NCI-H1417 (cell line): ENCODE data around the gene RAPGEF1.

Source experiments
- DNase-seq, 3 experiments: peaks; one replicate each; lab custom pipeline; 2025; lab: John Stamatoyannopoulos, UW

RAPGEF1 gene

DNA sequence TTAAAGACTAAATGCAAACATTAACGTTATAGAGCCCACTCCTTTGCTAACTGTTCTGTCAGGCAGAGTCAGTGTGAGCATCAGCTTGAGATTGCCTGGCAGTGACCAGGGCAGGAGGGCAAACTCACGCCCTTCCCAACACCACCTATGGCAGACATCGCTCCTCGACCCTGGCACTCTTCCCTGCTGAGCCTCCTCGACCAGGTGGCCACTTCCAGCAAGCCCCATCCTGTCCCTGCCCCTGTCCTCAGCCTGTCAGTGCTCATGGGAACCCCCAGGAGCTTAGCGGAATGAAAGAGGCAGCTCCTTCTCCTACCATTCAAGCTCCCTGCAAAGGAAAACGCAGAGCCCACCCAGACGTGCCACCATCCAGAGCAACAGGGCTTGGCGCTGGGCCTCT is 152.5 kb downstream of the RAPGEF1 start:
- DNase-seq: no peak

DNA sequence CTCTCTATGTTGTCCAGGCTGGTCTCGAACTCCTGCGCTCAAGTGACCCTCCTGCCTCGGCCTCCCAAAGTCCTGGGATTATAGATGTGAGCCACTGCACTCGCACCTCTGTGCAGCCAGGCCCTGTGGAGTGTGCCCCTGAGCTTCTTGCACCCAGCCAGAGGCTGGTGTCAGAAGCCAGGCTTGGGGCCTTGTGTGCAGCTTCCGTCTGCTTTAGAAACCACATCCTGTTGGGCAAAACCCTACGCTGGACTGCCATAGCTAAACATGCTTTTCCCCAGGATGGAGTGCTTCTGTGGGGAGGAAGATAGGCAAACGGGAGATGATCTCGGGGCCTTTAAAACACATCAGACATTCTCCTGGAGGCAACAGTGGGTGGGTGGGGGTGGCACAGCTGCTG is 154.5 kb downstream of the RAPGEF1 start:
- DNase-seq: no peak

DNA sequence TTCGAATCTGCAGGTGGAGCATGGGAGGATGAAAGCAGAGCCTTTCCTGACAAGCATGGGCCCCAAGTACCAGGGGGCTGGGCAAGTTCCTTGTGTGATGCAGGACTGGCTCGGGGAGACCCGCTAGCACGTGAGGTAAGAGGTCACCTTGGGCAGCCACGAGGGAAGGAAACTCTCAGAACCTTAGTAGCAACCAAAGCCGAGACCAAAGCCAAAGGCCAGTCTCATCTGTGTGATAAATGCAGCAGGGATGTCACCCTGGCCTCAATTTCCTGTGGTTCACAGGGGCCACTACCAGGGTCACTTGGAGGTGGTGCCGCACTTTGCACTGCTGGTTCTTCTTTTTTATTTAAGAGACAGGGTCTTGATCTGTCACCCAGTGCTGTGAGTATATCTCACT is 155.0 kb downstream of the RAPGEF1 start:
- no peak for DNase-seq

DNA sequence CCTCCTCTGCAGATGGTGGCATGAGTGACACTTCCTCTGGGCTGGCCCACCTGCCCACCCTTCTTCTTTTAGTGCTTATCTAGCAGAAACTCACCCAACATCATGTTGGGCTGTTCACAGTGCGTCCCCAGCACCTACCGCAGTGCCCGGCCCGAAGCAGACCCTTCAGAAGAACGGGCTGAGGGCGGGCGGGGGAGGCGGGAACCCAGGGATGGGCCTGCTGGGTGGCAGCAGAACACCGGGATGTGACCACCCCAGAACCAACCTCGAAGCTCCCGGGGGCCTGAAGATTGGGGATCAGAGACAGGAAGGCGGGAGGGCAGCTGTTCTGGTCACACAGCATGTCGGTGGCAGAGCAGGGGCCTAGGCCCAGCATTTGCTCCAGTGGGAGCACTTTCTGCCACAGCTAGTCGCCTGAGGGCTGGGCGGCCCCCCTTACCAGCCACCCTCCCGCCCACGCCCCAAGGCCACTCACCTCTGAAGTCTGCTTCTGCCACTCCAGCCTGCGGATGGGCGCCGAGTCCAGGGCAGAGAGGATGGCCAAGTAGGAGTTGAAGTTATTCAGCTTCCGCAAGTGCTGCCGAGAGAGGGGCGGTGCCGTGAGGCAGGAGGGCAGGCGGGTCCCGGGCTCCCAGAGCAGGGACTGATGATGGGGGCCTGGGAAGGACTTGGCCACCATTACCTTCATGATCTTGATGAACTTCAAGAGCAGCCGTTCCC is 155.9 kb downstream of the RAPGEF1 start:
- no peak for DNase-seq

DNA sequence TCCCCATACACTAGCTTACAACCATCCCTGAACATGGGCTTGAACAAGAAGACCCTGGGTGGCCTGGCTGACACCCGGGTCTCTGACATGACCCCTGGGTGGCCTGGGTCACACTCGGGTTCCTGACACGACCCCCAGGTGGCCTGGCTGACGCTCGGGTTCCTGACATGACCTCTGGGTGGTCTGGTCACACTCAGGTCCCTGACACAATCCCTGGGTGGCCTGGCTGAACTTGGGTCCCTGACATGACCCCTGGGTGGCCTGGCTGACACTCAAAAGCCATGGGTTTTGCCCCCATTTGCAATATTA is 156.6 kb downstream of the RAPGEF1 start:
- DNase-seq: no peak

DNA sequence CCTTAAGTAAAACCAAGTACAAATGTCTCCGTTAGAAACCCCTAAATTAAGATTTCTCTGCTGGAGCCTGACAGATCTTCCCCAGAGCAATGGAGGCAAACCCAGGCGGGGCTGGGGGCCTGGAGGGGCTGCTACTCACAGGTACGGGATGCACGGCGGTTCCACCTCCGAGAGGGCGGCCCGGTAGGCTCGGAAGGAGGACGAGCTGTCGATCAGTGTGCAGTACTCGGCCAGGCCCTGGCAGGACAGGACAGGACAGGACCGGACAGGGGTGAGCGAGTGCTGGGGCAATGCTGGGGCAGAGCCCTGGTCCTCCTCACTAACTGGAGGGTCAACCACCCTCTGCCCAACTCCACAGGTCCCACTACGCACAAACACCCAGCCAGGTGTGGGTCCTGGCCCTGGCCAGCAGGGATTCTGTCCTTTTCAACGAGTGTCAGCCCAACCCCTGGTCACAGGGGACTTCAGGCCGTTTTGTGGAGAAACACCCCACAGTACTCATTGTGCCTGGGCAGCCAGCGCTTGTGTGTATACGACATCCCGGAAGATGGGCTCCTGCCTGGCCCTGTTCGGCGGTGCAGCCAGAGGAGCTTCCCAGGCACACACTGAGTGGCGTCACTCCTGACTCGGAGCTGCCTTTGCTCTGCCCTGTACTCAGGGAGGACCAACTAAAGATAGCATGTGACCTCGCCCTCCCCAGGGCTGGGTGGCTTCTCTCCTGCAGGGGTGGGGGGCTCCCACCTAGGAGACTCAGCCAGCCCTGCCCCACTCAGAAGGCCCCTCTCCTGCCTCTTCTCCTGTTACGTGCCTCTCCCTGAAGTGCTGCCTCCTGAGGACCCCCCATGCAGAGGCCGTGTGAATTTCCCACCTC is 157.2 kb downstream of the RAPGEF1 start:
- DNase-seq: no peak

DNA sequence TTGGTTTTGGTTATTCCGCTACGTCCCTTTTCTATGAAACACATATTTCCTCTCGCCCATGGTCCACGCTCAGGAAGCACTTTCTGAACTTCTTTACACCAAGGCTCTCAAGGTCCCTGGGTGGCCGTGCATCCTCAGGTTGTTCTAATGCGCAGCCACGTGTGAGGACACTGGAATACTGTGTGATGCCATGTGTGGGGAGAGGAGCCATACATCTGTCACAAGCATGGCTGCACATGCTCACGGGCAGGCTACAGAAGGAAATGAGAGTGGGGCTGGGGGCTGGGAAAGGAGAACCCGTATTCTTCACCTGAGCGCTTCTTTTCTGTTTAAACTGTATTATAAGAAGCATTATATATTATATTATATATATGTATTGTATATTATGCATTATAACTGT is 157.8 kb downstream of the RAPGEF1 start:
- no peak for DNase-seq

DNA sequence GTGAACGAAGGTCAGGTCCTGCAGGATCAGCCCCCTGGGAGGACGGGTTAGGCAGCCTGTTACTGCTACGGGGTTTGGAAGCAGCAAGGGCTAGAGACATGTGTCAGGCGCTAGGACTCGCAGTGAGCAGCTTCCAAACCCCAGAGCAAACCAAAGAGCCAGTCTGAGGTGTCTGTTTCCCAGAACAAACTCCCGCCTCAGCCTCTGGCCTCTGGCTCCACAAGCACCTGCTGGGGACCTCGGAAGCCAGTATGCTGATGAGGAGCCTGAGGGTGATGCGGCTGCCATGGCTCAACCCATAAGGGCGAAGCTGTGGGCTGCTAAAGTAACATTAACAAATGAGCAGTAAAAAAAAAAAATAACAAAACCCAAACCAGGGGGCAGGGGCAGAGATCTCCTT is 159.5 kb downstream of the RAPGEF1 start:
- no peak for DNase-seq

DNA sequence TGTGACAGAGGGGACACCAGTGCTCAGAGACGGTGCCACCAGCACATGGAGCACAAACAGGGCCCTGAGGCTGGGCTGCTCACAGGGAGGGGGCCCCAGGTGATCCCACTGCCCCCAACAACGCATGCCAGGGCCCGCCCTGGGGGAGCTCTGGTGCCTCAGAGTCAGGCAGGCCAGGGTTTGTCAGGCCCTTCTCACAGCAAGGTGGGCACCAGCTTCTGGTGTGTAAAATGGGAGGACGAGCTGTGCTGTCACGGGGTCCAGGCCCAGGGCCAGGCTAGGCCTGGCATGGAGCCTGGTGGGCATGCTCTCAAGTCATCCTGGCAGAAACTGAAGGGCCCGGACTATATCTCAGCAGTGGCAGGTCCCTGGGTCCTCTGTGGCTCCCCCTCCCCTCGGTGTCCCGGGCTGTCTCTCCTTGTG is 160.1 kb downstream of the RAPGEF1 start:
- no peak for DNase-seq

DNA sequence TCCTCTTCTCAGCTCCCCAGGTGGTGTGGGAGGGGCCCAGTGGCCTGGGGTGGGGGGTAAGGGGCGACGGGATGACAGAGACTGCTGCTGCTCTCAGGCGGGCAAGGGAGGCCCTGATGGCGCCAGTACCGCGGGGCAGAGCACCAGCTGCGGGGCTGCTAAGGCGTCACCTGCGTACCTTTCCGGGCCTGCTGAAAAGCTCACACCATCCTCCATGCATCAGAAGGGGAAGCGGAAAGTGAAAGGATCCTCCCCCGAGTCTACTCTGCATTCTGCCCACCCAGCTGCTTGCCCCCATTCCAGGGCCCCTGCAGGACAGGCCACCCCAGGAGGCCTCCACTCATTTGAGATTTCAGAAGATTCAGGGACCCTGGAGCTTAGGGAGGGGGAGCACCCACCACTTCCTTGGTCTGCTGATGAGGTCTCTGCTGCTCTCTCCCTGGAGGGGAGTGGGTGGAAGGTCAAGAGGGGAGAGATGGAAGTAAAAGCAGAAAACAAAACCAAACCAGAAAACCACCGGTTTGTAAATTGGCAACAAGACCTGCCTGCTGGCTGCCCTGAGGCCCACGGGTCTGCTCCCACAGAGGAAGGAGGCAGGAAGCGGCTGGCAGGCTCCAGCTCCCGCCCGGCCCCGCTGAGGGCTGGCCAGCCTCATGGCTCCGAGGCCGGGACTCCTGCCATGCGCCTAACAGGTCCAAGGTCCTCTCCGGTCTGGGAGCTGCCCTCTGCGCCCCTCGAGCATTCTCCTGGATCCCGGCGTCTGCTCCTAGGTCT is 161.0 kb downstream of the RAPGEF1 start:
- DNase-seq: no peak

DNA sequence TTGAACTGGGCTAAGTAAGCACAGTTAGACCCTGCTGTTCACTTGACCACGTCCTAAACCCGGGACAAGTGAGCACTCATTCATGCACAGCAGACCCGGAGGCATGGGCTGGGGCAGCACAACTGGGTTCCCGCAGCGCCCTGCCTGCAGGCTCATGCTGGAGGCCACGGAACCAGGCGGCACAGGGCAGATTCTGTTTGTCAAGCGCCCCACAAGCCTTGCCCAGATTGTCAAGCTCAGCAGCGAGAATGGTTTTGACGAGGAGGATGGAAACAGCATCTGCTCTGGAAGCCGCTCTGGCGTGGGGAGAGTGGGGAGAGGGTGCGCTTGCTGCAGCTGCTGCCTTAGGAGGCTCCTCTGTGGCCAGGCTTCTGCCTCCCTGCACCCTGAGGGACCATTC is 161.9 kb downstream of the RAPGEF1 start:
- no peak for DNase-seq

DNA sequence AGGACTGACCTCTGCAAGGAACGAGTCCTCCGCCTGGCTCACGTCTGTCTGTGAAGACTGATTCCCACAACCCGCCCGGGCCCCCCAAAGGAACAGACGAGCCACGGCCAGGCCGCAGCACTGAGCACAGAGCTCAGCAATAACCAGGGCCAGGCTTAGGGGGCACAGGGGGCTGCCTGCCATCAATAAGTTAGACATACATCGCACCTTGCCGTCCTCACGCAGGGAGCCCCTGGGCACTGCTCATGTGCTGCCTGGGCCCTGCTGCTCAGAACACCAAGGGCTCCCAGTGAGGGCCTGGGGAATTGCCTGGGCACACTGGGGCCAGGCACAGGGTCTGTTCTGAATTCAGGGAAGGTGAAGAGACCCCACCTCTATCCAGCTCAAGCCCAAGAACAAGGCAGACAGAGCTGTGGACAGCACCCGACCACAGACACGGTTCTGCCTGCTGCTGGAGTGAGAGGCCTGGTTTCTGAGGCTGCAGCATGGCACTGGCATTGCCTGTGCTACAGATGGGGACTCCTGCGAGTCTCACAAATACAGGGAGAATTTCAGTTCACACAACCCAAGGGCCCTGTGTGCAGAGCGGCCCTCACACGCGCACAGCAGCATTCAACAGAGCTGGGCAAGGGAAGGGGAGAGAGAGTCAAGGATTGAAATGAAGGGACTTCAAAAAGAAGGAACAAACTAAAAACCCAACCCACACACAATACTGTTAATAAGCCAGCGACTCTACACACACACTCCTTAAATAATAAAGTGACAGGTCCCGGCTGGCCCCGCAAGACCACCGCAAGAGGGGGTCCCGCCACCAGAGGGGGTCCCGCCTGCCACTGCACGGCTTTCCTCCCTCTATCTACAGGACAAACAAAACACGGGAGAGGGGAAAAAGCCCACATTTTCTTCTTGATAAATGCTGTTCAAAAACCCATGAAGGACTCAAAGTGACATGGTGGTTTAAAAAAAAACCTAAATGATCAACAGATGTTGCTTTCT is 162.6 kb downstream of the RAPGEF1 start:
- DNase-seq: no peak

DNA sequence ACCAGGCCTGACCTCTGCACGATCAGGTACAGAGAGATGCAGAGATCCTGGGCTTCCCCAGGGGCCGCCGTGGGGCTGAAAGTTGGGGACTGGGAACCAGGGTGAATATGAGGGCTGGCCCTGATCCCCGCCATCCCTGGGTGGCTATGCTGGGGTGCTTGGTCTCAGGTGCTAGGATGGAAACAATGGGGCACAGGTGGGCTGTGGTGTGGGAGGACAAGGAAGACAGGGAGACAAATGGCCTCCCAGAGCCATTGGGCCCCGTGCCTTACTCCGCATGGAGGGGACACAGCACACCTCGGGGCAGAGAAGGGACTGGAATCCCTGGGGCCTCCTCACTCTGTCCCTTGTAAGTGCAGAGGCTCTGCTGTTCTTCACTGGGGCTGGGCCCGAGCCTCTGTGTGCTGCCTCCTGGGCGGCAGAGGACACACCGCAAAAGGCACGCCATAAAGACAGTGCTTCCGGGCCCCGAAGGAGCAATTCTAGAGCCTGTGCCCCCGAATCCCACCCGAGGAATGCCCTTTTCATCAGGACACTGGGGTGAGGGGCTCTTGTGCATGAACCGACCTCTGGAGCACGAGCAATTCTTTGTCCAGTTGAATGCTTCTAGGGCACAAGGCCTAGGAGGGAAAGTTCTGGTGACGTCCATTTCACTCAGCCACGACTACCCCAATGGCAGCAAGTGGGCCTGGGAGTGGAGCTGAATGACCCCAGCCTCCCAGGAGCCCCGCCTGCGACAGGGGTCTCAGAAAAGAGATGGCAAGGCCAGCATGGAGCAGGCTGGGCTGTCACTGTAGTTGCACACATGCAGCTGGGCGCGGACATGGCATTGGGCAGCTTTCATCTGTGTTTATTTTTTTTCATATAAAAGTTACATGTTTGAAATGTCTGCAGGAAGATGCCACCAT is 163.7 kb downstream of the RAPGEF1 start:
- no peak for DNase-seq

DNA sequence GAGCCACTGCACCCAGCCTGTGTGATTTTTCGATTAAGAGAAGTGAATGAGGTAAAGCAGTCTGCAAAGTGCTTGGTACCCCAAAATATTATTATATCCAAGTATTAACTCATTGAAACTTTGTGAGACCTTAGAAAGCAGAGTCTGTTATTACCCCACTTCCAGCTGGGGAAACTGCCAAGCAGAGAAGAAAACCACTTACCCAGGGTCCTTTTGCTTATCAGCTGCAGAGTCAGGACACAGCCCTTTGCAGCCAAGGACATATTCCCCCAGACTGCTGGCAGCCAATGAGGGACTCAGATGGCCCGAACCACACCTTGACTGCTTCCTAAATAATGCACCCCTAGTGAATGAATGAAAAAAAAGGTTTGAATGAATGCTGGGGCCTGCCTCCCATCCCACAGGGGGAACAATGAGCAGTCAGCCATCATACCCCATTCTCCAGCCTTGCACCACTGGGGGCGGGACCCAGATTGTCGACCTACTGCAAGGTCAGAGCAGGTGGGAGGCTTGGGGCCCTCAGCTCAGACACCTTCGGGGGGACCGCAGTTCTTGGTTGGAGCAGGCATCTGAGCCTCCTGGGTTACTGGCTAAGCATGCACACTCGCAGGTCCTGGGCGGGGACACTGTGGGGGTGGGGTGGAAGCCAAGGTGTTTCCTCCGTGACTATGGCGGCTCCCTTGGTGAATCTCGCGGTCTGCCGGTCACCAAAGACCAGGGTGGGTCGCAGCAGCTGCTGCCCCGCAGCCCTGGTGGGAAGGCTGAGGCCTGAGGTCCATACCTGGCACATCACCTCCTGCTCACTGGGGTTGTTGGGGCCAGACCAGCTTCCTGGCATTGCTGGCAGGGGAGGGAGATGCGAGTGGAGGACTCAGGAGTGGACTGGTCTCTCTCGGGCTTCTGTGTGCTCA is 164.9 kb downstream of the RAPGEF1 start:
- peak in 1 of 3 experiments; percentile 8 for DNase-seq

DNA sequence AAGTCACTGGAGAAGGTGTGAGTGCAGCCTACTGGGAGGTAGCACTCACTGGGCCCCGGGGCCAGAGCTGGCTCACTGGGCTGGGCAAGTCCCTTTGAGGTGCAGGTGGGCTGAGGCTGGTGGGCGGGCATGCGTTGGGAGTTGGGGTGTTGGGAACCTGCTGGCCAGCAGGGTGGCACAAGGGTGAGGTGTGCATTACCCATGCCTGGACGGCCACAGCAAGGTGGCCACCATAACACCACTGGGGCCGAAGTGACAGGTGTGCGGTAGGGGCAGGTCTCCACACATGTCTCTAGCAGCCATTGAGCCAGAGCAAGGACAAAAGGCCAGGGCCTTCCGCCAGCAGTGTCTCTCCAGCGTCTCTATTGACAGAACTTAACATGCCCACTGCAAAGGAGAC is 172.0 kb downstream of the RAPGEF1 start:
- DNase-seq: no peak

DNA sequence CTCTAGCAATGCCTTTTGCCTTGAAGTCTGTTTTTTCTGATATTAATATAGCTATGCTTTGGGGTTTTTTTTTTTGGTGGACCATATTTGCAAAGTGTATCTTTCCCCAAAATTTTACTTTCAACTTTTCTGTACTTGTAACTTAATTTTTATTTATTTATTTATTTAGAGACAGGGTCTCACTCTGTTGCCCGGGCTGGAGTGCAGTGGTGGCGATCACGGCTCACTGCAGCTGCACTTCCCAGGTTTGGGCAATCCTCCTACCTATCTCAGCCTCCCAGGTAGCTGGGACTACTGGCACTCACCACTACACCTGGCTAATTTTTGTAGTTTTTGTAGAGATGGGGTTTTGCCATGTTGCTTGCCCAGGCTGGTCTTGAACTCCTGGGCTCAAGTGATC is 173.7 kb downstream of the RAPGEF1 start:
- DNase-seq: no peak

DNA sequence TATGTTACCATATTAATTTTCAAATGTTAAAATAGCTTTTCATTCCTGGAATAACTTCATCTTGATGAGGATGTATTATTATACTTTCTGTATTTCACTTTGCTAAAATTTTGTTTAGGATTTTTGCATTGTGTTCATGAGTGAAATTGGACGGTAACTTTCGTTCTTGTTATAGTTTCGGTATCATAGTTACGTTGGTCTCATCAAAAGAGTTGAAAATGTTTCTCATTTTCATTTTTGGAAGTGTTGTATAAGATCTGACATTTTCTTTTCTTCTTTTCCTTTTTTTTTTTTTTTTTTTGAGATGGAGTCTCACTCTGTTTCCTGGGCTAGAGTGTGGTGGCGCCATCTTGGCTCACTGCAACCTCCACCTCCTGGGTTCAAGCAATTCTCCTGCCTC is 174.5 kb downstream of the RAPGEF1 start:
- no peak for DNase-seq

DNA sequence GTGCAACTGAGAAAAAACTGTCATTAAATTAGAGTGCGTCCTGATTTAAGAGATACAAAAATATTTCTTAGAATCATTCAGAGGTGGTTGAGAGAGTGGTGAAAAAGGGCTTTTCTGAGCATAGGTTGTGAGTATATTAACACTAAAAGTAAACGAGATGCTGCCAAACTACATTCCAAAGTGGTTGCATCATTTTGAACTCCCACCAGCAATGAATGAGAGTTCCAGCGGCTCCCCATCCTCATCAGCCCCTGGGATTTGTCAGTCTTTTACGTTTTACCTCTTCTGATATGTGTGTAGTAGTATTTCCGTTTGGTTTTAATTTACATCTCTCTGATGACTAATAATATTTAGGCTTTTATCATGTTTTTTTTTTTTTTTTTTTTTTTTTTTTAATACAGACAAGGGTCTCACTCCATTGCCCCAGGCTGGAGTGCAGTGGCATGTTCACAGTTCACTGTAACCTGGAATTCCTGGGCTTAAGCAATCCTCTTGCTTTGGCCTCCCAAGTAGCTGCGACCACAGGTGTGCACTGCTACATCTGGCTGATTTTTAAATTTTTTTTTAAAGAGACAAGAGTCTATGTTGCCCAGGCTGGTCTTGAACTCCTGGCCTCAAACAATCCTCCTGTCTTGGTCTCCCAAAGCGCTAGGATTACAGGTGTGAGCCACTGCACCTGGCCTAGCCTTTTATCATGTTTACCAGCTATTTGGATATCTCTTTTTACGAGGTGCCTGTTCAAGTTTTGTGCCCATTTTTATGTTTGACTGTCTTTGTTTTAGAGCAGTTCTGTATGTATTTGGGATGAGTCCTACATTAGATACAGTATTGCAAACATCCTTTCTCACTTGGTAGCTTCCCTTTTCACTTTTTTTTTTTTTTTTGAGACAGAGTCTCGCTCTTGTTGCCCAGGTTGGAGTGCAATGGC is 177.6 kb downstream of the RAPGEF1 start:
- DNase-seq: no peak
